ENCODE results near the gene TYW3. TPM values are rescaled to one million over a fixed set of nuclear protein-coding genes. Genes with fewer than 3 reads are reported as not detected.

TYW3 gene
- total RNA-seq, 1 experiment from 2014 or later, result 33.0 TPM

- Histone ChIP-seq H3K36me3 (ENCODE audit: insufficient read depth, low read length) (no peaks in the 10 kb centered on the region), H4K20me1 (ENCODE audit: insufficient read depth, low read depth, low read length) (no peaks in the 10 kb centered on the region), H3K4me3 (ENCODE audit: low read length) (no peak overlapping the region), H2AFZ (ENCODE audit: low read length) (no peak overlapping the region), H3K9me2 (replicated peaks; ENCODE audit: insufficient read depth, low read length) (no peaks in the 10 kb centered on the region), H3K4me1 (ENCODE audit: low read length) (no peaks in the 10 kb centered on the region), H3K27me3 (ENCODE audit: low read length) (no peaks in the 10 kb centered on the region), H3K4me2 (ENCODE audit: low read depth, low read length, poor library complexity, severe bottlenecking) (no peak overlapping the region), H3K9ac (ENCODE audit: low read length) (no peak overlapping the region), H3K9me3 (ENCODE audit: low read length) (no peaks in the 10 kb centered on the region), H3K79me2 (ENCODE audit: low read length) (no peaks in the 10 kb centered on the region), H3K27ac (ENCODE audit: low read length) (no peak overlapping the region)
- no peak for DNase-seq
These were observed 46.8 kb downstream of the TYW3 start for GRCh38 chr1:74779750-74780149.

DNA sequence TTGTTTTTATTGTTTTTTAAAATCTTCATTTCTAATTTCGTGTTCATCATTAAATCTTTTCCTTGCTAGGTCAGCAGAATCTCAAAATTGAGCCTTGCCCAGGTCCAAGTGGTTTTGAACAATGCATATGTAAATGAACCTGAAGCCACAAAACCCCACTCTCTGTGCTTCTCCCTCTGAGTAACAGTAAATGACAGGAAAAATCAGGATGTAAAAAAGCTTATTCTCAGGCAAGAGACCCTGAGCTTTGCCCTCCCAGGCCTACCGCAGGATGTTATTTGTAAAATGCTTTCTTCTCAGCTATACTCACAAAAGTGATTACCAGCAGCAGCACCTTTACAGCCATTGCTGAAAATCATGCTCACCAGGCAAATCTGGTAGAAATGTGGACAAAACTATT, 47.6 kb downstream of the TYW3 start:
- no peak overlapping the region for H3K4me3 ChIP-seq (ENCODE audit: low read length)
- no peaks in the 10 kb centered on the region for H3K27me3 ChIP-seq (ENCODE audit: low read length)
- no peak overlapping the region for H2AFZ ChIP-seq (ENCODE audit: low read length)
- no peaks in the 10 kb centered on the region for H3K4me1 ChIP-seq (ENCODE audit: low read length)
- H3K4me2 ChIP-seq (ENCODE audit: low read depth, low read length, poor library complexity, severe bottlenecking), result no peak overlapping the region
- no peaks in the 10 kb centered on the region for H3K79me2 ChIP-seq (ENCODE audit: low read length)
- no peak for DNase-seq
- no peaks in the 10 kb centered on the region for H3K9me3 ChIP-seq (ENCODE audit: low read length)
- no peak overlapping the region for H3K9ac ChIP-seq (ENCODE audit: low read length)
- no peaks in the 10 kb centered on the region for H3K36me3 ChIP-seq (ENCODE audit: insufficient read depth, low read length)
- H3K9me2 ChIP-seq (replicated peaks; ENCODE audit: insufficient read depth, low read length), result no peaks in the 10 kb centered on the region
- H4K20me1 ChIP-seq (ENCODE audit: insufficient read depth, low read depth, low read length), result no peaks in the 10 kb centered on the region
- H3K27ac ChIP-seq (ENCODE audit: low read length), result no peak overlapping the region

- Histone ChIP-seq H3K79me2 (ENCODE audit: low read length) (no peaks in the 10 kb centered on the region), H3K9me2 (replicated peaks; ENCODE audit: insufficient read depth, low read length) (no peaks in the 10 kb centered on the region)
These were observed 53.0 kb downstream of the TYW3 start for GRCh38 chr1:74785944-74786343.

GRCh38 chr1:74790453-74790852, 57.5 kb downstream of the TYW3 start:
- DNase-seq, result no peak
- no peak overlapping the region for H3K4me3 ChIP-seq (ENCODE audit: low read length)
- H3K4me1 ChIP-seq (ENCODE audit: low read length), result peaks cover 17% of the 10 kb centered on the region
- no peaks in the 10 kb centered on the region for H4K20me1 ChIP-seq (ENCODE audit: insufficient read depth, low read depth, low read length)
- H3K27ac ChIP-seq (ENCODE audit: low read length), result no peak overlapping the region
- no peaks in the 10 kb centered on the region for H3K36me3 ChIP-seq (ENCODE audit: insufficient read depth, low read length)
- no peaks in the 10 kb centered on the region for H3K79me2 ChIP-seq (ENCODE audit: low read length)
- H2AFZ ChIP-seq (ENCODE audit: low read length), result no peak overlapping the region
- no peaks in the 10 kb centered on the region for H3K27me3 ChIP-seq (ENCODE audit: low read length)
- no peak overlapping the region for H3K9ac ChIP-seq (ENCODE audit: low read length)
- H3K9me3 ChIP-seq (ENCODE audit: low read length), result no peaks in the 10 kb centered on the region
- no peaks in the 10 kb centered on the region for H3K9me2 ChIP-seq (replicated peaks; ENCODE audit: insufficient read depth, low read length)
- H3K4me2 ChIP-seq (ENCODE audit: low read depth, low read length, poor library complexity, severe bottlenecking), result no peak overlapping the region

More at GRCh38 chr1:74785944-74786343, 53.0 kb downstream of the TYW3 start:
- no peaks in the 10 kb centered on the region for H3K9me3 ChIP-seq (ENCODE audit: low read length)
- no peaks in the 10 kb centered on the region for H3K4me1 ChIP-seq (ENCODE audit: low read length)
- H3K27ac ChIP-seq (ENCODE audit: low read length), result no peak overlapping the region
- no peaks in the 10 kb centered on the region for H3K27me3 ChIP-seq (ENCODE audit: low read length)
- H3K36me3 ChIP-seq (ENCODE audit: insufficient read depth, low read length), result no peaks in the 10 kb centered on the region
- no peak overlapping the region for H2AFZ ChIP-seq (ENCODE audit: low read length)
- H3K4me3 ChIP-seq (ENCODE audit: low read length), result no peak overlapping the region
- no peak overlapping the region for H3K4me2 ChIP-seq (ENCODE audit: low read depth, low read length, poor library complexity, severe bottlenecking)
- DNase-seq, result no peak
- H4K20me1 ChIP-seq (ENCODE audit: insufficient read depth, low read depth, low read length), result no peaks in the 10 kb centered on the region
- no peak overlapping the region for H3K9ac ChIP-seq (ENCODE audit: low read length)

GRCh38 chr1:74791491-74791890, 58.5 kb downstream of the TYW3 start:
- H3K9ac ChIP-seq (ENCODE audit: low read length), result no peak overlapping the region
- H3K4me2 ChIP-seq (ENCODE audit: low read depth, low read length, poor library complexity, severe bottlenecking), result no peak overlapping the region
- no peak overlapping the region for H3K27ac ChIP-seq (ENCODE audit: low read length)
- no peaks in the 10 kb centered on the region for H3K79me2 ChIP-seq (ENCODE audit: low read length)
- H4K20me1 ChIP-seq (ENCODE audit: insufficient read depth, low read depth, low read length), result no peaks in the 10 kb centered on the region
- H3K9me2 ChIP-seq (replicated peaks; ENCODE audit: insufficient read depth, low read length), result no peaks in the 10 kb centered on the region
- H3K36me3 ChIP-seq (ENCODE audit: insufficient read depth, low read length), result no peaks in the 10 kb centered on the region
- DNase-seq, result no peak
- H3K27me3 ChIP-seq (ENCODE audit: low read length), result no peaks in the 10 kb centered on the region
- peaks cover 17% of the 10 kb centered on the region for H3K4me1 ChIP-seq (ENCODE audit: low read length)
- no peak overlapping the region for H2AFZ ChIP-seq (ENCODE audit: low read length)
- no peaks in the 10 kb centered on the region for H3K9me3 ChIP-seq (ENCODE audit: low read length)
- H3K4me3 ChIP-seq (ENCODE audit: low read length), result no peak overlapping the region

DNA sequence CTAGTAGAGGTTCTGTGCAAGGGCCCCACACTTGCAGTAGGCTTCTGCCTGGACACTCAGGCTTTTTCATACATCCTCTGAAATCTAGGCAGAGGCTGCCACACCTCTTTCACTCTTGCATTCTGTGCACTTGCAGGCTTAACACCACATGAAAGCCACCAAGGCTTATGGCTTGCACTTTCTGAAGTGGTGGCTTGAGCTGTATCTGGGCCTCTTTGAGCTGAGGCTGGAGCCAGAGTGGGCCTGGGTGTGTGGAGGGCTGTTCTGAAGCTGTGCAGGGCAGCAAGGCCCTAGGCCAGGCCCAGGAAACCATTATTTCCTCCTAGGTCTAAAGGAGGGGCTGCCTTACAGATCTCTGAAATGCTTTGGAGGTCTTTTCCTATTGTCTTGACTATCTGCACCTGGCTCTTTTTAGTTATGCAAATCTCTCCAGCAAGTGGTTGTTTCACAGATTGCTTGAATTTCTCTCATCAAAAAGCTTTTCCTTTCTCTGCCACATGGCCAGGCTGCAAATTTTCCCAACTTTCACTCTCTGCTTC, 66.2 kb downstream of the TYW3 start:
- H3K79me2 ChIP-seq (ENCODE audit: low read length), result no peaks in the 10 kb centered on the region

GRCh38 chr1:74811436-74812179, 78.7 kb downstream of the TYW3 start:
- Histone ChIP-seq H3K36me3 (ENCODE audit: insufficient read depth, low read length) (no peaks in the 10 kb centered on the region), H2AFZ (ENCODE audit: low read length) (no peak overlapping the region), H4K20me1 (ENCODE audit: insufficient read depth, low read depth, low read length) (no peaks in the 10 kb centered on the region), H3K9me3 (ENCODE audit: low read length) (no peaks in the 10 kb centered on the region), H3K79me2 (ENCODE audit: low read length) (no peaks in the 10 kb centered on the region), H3K4me1 (ENCODE audit: low read length) (peaks cover 6% of the 10 kb centered on the region), H3K9me2 (replicated peaks; ENCODE audit: insufficient read depth, low read length) (no peaks in the 10 kb centered on the region), H3K27me3 (ENCODE audit: low read length) (no peaks in the 10 kb centered on the region), H3K9ac (ENCODE audit: low read length) (no peak overlapping the region), H3K4me3 (ENCODE audit: low read length) (no peak overlapping the region), H3K27ac (ENCODE audit: low read length) (no peak overlapping the region), H3K4me2 (ENCODE audit: low read depth, low read length, poor library complexity, severe bottlenecking) (peak overlapping the region; percentile 5)
- no peak for DNase-seq

More for the DNA sequence above, 66.2 kb downstream of the TYW3 start:
- Histone ChIP-seq H3K27ac (ENCODE audit: low read length) (no peak overlapping the region), H2AFZ (ENCODE audit: low read length) (no peak overlapping the region), H3K36me3 (ENCODE audit: insufficient read depth, low read length) (no peaks in the 10 kb centered on the region), H3K4me2 (ENCODE audit: low read depth, low read length, poor library complexity, severe bottlenecking) (no peak overlapping the region), H3K4me3 (ENCODE audit: low read length) (no peak overlapping the region), H3K27me3 (ENCODE audit: low read length) (no peaks in the 10 kb centered on the region), H3K9me2 (replicated peaks; ENCODE audit: insufficient read depth, low read length) (no peaks in the 10 kb centered on the region), H3K9ac (ENCODE audit: low read length) (no peak overlapping the region), H4K20me1 (ENCODE audit: insufficient read depth, low read depth, low read length) (no peaks in the 10 kb centered on the region), H3K4me1 (ENCODE audit: low read length) (peaks cover 8% of the 10 kb centered on the region), H3K9me3 (ENCODE audit: low read length) (no peaks in the 10 kb centered on the region)
- no peak for DNase-seq

DNA sequence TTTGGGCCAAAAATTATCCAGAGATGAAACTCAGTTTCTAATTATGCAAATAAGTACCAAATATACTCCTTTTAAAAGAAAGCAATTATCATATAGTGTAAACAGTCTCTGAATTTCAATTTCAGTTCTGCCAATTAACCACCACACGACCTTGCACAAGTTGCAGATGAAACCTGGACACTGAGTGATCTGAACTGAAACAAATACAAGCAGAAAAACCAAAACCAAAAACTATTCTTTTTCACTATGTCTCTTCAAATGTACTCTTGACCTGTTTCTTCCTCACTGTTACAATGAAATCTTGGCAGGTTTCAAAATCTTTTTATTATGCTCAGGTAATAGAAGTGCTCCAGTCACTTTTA, 79.2 kb downstream of the TYW3 start:
- no peaks in the 10 kb centered on the region for H3K36me3 ChIP-seq (ENCODE audit: insufficient read depth, low read length)
- H3K4me2 ChIP-seq (ENCODE audit: low read depth, low read length, poor library complexity, severe bottlenecking), result no peak overlapping the region
- H4K20me1 ChIP-seq (ENCODE audit: insufficient read depth, low read depth, low read length), result no peaks in the 10 kb centered on the region
- H2AFZ ChIP-seq (ENCODE audit: low read length), result no peak overlapping the region
- no peak overlapping the region for H3K4me3 ChIP-seq (ENCODE audit: low read length)
- H3K27ac ChIP-seq (ENCODE audit: low read length), result no peak overlapping the region
- DNase-seq, result no peak
- H3K9me2 ChIP-seq (replicated peaks; ENCODE audit: insufficient read depth, low read length), result no peaks in the 10 kb centered on the region
- no peak overlapping the region for H3K9ac ChIP-seq (ENCODE audit: low read length)
- no peaks in the 10 kb centered on the region for H3K27me3 ChIP-seq (ENCODE audit: low read length)
- no peaks in the 10 kb centered on the region for H3K79me2 ChIP-seq (ENCODE audit: low read length)
- H3K4me1 ChIP-seq (ENCODE audit: low read length), result peaks cover 6% of the 10 kb centered on the region
- H3K9me3 ChIP-seq (ENCODE audit: low read length), result no peaks in the 10 kb centered on the region

Measured in Karpas-422 (cell line).